HUES6 (cell line): Measurements from ENCODE around the gene CUX1.
A peak's percentile ranks its signal among the peaks of the same experiment; 100 is the strongest.
"Not testable (repeated sequence)": the region's sequence is repeated elsewhere in the genome, so short reads cannot be mapped to it uniquely, and the experiment has no call there.

Experiments used
- H3K27ac ChIP-seq: 2 replicates; pipeline ENCODE4 v1.7.0; 2013; ENCODE audit warnings: low read depth, mild to moderate bottlenecking, low read length, inconsistent platforms
- H3K27me3 ChIP-seq: 2 replicates; pipeline ENCODE4 v1.6.1; 2013; ENCODE audit warnings: low read length; ENCODE audit not compliant: control insufficient read depth, insufficient read depth
- H3K36me3 ChIP-seq: 2 replicates; pipeline ENCODE4 v1.6.1; 2013; ENCODE audit warnings: low read length; ENCODE audit not compliant: control insufficient read depth, insufficient read depth
- H3K4me1 ChIP-seq: 2 replicates; pipeline ENCODE4 v1.6.1; 2013; ENCODE audit warnings: low read length; ENCODE audit not compliant: control insufficient read depth, insufficient read depth
- H3K4me3 ChIP-seq: 2 replicates; pipeline ENCODE4 v1.5.1; 2013; ENCODE audit warnings: low read depth, low read length
- H3K9ac ChIP-seq: one replicate; pipeline ENCODE4 v1.6.1; 2013; ENCODE audit warnings: mild to moderate bottlenecking, low read length
- H3K9me3 ChIP-seq: 2 replicates; pipeline ENCODE4 v1.6.1; 2013; ENCODE audit warnings: low read depth, low read length; ENCODE audit not compliant: control insufficient read depth, insufficient read depth

Gene CUX1

GRCh38 chr7:101865455-101865854 is 48.0 kb downstream of the CUX1 start:
- Histone ChIP-seq H3K4me3 (no peak overlapping the region), H3K4me1 (peaks cover 50% of the 10 kb centered on the region), H3K9me3 (no peaks in the 10 kb centered on the region), H3K27me3 (no peaks in the 10 kb centered on the region), H3K27ac (no peak overlapping the region), H3K36me3 (peaks cover 7% of the 10 kb centered on the region; the same call in 1 of the 2 replicates), H3K9ac (no peak overlapping the region)

GRCh38 chr7:101866328-101866727 is 48.9 kb downstream of the CUX1 start:
- Histone ChIP-seq H3K27me3 (no peaks in the 10 kb centered on the region), H3K9me3 (no peaks in the 10 kb centered on the region), H3K36me3 (peaks cover 7% of the 10 kb centered on the region; the same call in 1 of the 2 replicates), H3K27ac (no peak overlapping the region), H3K4me1 (peaks cover 50% of the 10 kb centered on the region), H3K9ac (no peak overlapping the region), H3K4me3 (no peak overlapping the region)

- peaks cover 7% of the 10 kb centered on the region; the same call in 1 of the 2 replicates for H3K36me3 ChIP-seq
- no peaks in the 10 kb centered on the region for H3K9me3 ChIP-seq
- H3K27me3 ChIP-seq: no peaks in the 10 kb centered on the region
- no peak overlapping the region for H3K27ac ChIP-seq
- H3K4me3 ChIP-seq: no peak overlapping the region
- peaks cover 45% of the 10 kb centered on the region for H3K4me1 ChIP-seq
- no peak overlapping the region for H3K9ac ChIP-seq
Measured at GRCh38 chr7:101867265-101867664, 49.8 kb downstream of the CUX1 start.

- H3K9me3 ChIP-seq, H3K27ac ChIP-seq, H3K9ac ChIP-seq, H3K36me3 ChIP-seq, H3K4me3 ChIP-seq, H3K27me3 ChIP-seq: not testable (repeated sequence)
- H3K4me1 ChIP-seq: peaks cover 41% of the 10 kb centered on the region
Measured at GRCh38 chr7:101867681-101868080, 50.3 kb downstream of the CUX1 start.

GRCh38 chr7:101868191-101868950 is 50.9 kb downstream of the CUX1 start:
- Histone ChIP-seq H3K9me3 (no peaks in the 10 kb centered on the region), H3K27ac (no peak overlapping the region), H3K4me3 (no peak overlapping the region), H3K4me1 (peaks cover 37% of the 10 kb centered on the region), H3K9ac (peak overlapping the region; percentile 71), H3K36me3 (peaks cover 7% of the 10 kb centered on the region; the same call in 1 of the 2 replicates), H3K27me3 (no peaks in the 10 kb centered on the region)

- H3K4me3 ChIP-seq: peak overlapping the region; percentile 31; the same call in 1 of the 2 replicates
- peaks cover 44% of the 10 kb centered on the region for H3K4me1 ChIP-seq
- no peaks in the 10 kb centered on the region for H3K9me3 ChIP-seq
- H3K27me3 ChIP-seq: no peaks in the 10 kb centered on the region
- peak overlapping the region; percentile 71 for H3K9ac ChIP-seq
- H3K36me3 ChIP-seq: peaks cover 7% of the 10 kb centered on the region; the same call in 1 of the 2 replicates
- peak overlapping the region; percentile 57 for H3K27ac ChIP-seq
Measured at GRCh38 chr7:101869026-101869900, 51.8 kb downstream of the CUX1 start.

- Histone ChIP-seq H3K27ac (peak overlapping the region; percentile 41; the same call in 1 of the 2 replicates), H3K4me3 (peak overlapping the region; percentile 31; the same call in 1 of the 2 replicates), H3K4me1 (peaks cover 50% of the 10 kb centered on the region), H3K36me3 (peaks cover 7% of the 10 kb centered on the region; the same call in 1 of the 2 replicates), H3K27me3 (no peaks in the 10 kb centered on the region), H3K9me3 (no peaks in the 10 kb centered on the region), H3K9ac (peak overlapping the region; percentile 71)
Measured at GRCh38 chr7:101869901-101870290, 52.5 kb downstream of the CUX1 start.

- peak overlapping the region; percentile 41 for H3K27ac ChIP-seq
- H3K36me3 ChIP-seq: peaks cover 2% of the 10 kb centered on the region; the same call in 1 of the 2 replicates
- H3K4me3 ChIP-seq: peak overlapping the region; percentile 31; the same call in 1 of the 2 replicates
- H3K9me3 ChIP-seq: no peaks in the 10 kb centered on the region
- H3K4me1 ChIP-seq: peaks cover 56% of the 10 kb centered on the region
- H3K9ac ChIP-seq: peak overlapping the region; percentile 71
- no peaks in the 10 kb centered on the region for H3K27me3 ChIP-seq
Measured at GRCh38 chr7:101870361-101871062, 53.1 kb downstream of the CUX1 start.

- H3K9me3 ChIP-seq: no peaks in the 10 kb centered on the region
- no peaks in the 10 kb centered on the region for H3K36me3 ChIP-seq
- peaks cover 60% of the 10 kb centered on the region for H3K4me1 ChIP-seq
- no peak overlapping the region for H3K27ac ChIP-seq
- no peak overlapping the region for H3K4me3 ChIP-seq
- H3K27me3 ChIP-seq: no peaks in the 10 kb centered on the region
- no peak overlapping the region for H3K9ac ChIP-seq
Measured at GRCh38 chr7:101871351-101871750, 53.9 kb downstream of the CUX1 start.

GRCh38 chr7:101874028-101874427 is 56.6 kb downstream of the CUX1 start:
- no peaks in the 10 kb centered on the region for H3K27me3 ChIP-seq
- H3K4me1 ChIP-seq: peaks cover 61% of the 10 kb centered on the region
- H3K27ac ChIP-seq: no peak overlapping the region
- no peaks in the 10 kb centered on the region for H3K9me3 ChIP-seq
- H3K36me3 ChIP-seq: no peaks in the 10 kb centered on the region
- H3K4me3 ChIP-seq: no peak overlapping the region
- no peak overlapping the region for H3K9ac ChIP-seq
